SK-N-SH treated with all-trans-retinoic acid at 6 μM for 48 hours (cell line): Measurements from ENCODE around the gene MYOM1.

Experiments used
- CREB5 ChIP-seq: fragments of 250-450 bp; sonication (Bioruptor Pico); IDR thresholded peaks from 2 replicates; pipeline ENCODE4 v1.5.1; 2020; ENCODE audit warnings: low read depth, mild to moderate bottlenecking, moderate library complexity
- CSDC2 ChIP-seq: fragments of 250-450 bp; sonication (Bioruptor Pico); IDR thresholded peaks from 2 replicates; pipeline ENCODE4 v1.5.0; 2020; ENCODE audit warnings: mild to moderate bottlenecking, moderate library complexity
- ISL1 ChIP-seq: fragments of 250-450 bp; sonication (Bioruptor Pico); IDR thresholded peaks from 2 replicates; pipeline ENCODE4 v2.1.2; 2022; ENCODE audit warnings: mild to moderate bottlenecking, moderate library complexity
- OSR1 ChIP-seq: fragments of 250-450 bp; sonication (Bioruptor Pico); IDR thresholded peaks from 2 replicates; pipeline ENCODE4 v1.8.0; 2022; ENCODE audit warnings: moderate library complexity, mild to moderate bottlenecking, inconsistent platforms
- RARB ChIP-seq: fragments of 250-450 bp; sonication (Bioruptor Pico); IDR thresholded peaks from 2 replicates; pipeline ENCODE4 v1.8.0; 2021; ENCODE audit warnings: mild to moderate bottlenecking, moderate library complexity
- ZFP30 ChIP-seq: fragments of 450-650 bp; formaldehyde crosslinking; IDR thresholded peaks from 2 replicates; pipeline ENCODE4 v1.5.0; 2022; ENCODE audit warnings: mild to moderate bottlenecking, moderate library complexity
- TF ChIP-seq, protein P1 (sequence below): fragments of 250-450 bp; sonication (Bioruptor Pico); IDR thresholded peaks from 2 replicates; pipeline ENCODE4 v1.8.0; 2020; ENCODE audit warnings: mild to moderate bottlenecking, moderate library complexity, borderline replicate concordance

DNA sequence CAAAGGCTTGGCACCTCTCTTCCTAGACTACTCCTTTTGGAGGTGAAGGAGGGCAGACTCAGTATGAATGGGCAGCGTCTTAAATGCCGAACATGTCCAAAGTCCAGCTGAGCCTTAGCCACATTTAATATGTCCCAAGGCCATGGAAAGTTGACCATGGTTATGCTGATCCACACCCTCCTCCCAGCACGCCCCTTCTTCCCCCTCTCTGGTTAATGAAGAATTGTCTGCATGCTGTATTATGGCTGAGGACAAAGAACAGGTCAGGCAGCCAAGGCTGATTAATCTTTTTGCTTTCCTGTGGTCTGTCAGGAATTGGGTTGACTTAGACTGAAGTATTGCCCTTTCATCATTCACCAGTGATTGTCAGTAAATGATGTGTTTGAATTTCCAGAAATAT lies 5.8 kb upstream of the MYOM1 start:
- TF ChIP-seq RARB (CRISPR knock-in tag) (no peak), ISL1 (CRISPR knock-in tag) (no peak), CREB5 (CRISPR knock-in tag) (no peak), OSR1 (CRISPR knock-in tag) (no peak), ZFP30 (no peak), CSDC2 (CRISPR knock-in tag) (no peak)
- TF ChIP-seq, protein P1, sequence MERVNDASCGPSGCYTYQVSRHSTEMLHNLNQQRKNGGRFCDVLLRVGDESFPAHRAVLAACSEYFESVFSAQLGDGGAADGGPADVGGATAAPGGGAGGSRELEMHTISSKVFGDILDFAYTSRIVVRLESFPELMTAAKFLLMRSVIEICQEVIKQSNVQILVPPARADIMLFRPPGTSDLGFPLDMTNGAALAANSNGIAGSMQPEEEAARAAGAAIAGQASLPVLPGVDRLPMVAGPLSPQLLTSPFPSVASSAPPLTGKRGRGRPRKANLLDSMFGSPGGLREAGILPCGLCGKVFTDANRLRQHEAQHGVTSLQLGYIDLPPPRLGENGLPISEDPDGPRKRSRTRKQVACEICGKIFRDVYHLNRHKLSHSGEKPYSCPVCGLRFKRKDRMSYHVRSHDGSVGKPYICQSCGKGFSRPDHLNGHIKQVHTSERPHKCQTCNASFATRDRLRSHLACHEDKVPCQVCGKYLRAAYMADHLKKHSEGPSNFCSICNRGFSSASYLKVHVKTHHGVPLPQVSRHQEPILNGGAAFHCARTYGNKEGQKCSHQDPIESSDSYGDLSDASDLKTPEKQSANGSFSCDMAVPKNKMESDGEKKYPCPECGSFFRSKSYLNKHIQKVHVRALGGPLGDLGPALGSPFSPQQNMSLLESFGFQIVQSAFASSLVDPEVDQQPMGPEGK (CRISPR knock-in tag), result no peak
